K562 (cell line): ENCODE data around the gene CBL. TPM values are rescaled to one million over a fixed set of nuclear protein-coding genes. Genes with fewer than 3 reads are reported as not detected.

ENCODE experiments used
- CBX1 ChIP-seq: sonication (generic); IDR thresholded peaks from 2 replicates; pipeline ENCODE4 v1.6.1; 2016; ENCODE audit warnings: antibody characterized with exemption, low read depth, mild to moderate bottlenecking
- CBX3 ChIP-seq, 2 experiments: IDR thresholded peaks; 1 replicate in 1 of 2; 2 replicates in 1 of 2; pipeline ENCODE4 v1.6.1; 2012; ENCODE audit warnings: inconsistent platforms in 2 of 2, low read length in 2 of 2, borderline replicate concordance in 1 of 2, control low read depth in 1 of 2
- DNMT1 ChIP-seq: fragments of 450-650 bp; IDR thresholded peaks from 2 replicates; pipeline ENCODE4 v1.6.1; 2016; ENCODE audit warnings: antibody characterized with exemption, mild to moderate bottlenecking
- DPF2 ChIP-seq: fragments of 450-650 bp; IDR thresholded peaks from 2 replicates; pipeline ENCODE4 v1.6.1; 2016
- MIER1 ChIP-seq: fragments of 450-650 bp; IDR thresholded peaks from 2 replicates; pipeline ENCODE4 v1.6.1; 2016; ENCODE audit warnings: antibody characterized with exemption, mild to moderate bottlenecking, low read depth
- NCOR1 ChIP-seq: fragments of 450-650 bp; IDR thresholded peaks from 2 replicates; pipeline ENCODE4 v1.6.1; 2016; ENCODE audit warnings: mild to moderate bottlenecking, moderate library complexity
- PTBP1 ChIP-seq: fragments of 200-400 bp; formaldehyde crosslinking; IDR thresholded peaks from 2 replicates; pipeline ENCODE4 v1.6.1; 2017; ENCODE audit warnings: low read depth, low read length
- RB1 ChIP-seq: fragments of 450-650 bp; IDR thresholded peaks from 2 replicates; pipeline ENCODE4 v1.6.1; 2017; ENCODE audit warnings: low read depth, mild to moderate bottlenecking
- RBM25 ChIP-seq: fragments of 200-400 bp; formaldehyde crosslinking; IDR thresholded peaks from 2 replicates; pipeline ENCODE4 v1.6.1; 2018; ENCODE audit warnings: low read length, low read depth, moderate library complexity; ENCODE audit not compliant: severe bottlenecking
- RCOR1 ChIP-seq, 2 experiments: IDR thresholded peaks; 2 replicates each; pipeline ENCODE4 v1.6.1; 2012; ENCODE audit warnings: low read depth in 2 of 2, low read length in 2 of 2, borderline replicate concordance in 1 of 2, improper control_type of control experiment in 1 of 2
- SMARCA5 ChIP-seq: fragments of 450-650 bp; IDR thresholded peaks from 2 replicates; pipeline ENCODE4 v1.6.1; 2016
- TOE1 ChIP-seq, 2 experiments: fragments of 450-650 bp in 1 of 2; sonication (generic) in 1 of 2; formaldehyde crosslinking in 1 of 2; IDR thresholded peaks; 2 replicates each; pipeline versions ENCODE4 v1.7.1 to v1.8.0; 2016 to 2022; ENCODE audit warnings: borderline replicate concordance in 2 of 2, mild to moderate bottlenecking in 2 of 2, antibody characterized with exemption in 1 of 2, inconsistent platforms in 1 of 2, low read depth in 1 of 2, missing genetic modification reagents in 1 of 2, moderate library complexity in 1 of 2
- TSC22D4 ChIP-seq: fragments of 450-650 bp; IDR thresholded peaks from 2 replicates; pipeline ENCODE4 v1.6.1; 2016; ENCODE audit warnings: missing genetic modification characterization, missing biosample characterization, control low read depth
- ZC3H4 ChIP-seq: sonication (generic); formaldehyde crosslinking; IDR thresholded peaks from 2 replicates; pipeline ENCODE4 v1.9.0; 2021; ENCODE audit warnings: missing genetic modification reagents, borderline replicate concordance
- ZC3H8 ChIP-seq: fragments of 450-650 bp; IDR thresholded peaks from 2 replicates; pipeline ENCODE4 v1.6.1; 2017
- ZFP1 ChIP-seq: fragments of 450-650 bp; formaldehyde crosslinking; IDR thresholded peaks from 2 replicates; pipeline ENCODE4 v1.4.0; 2020; ENCODE audit warnings: mild to moderate bottlenecking, mixed read lengths
- polyA plus RNA-seq, 8 experiments: library from polyadenylated mRNA; depleted of rRNA in 4 of 8; stranded (reverse) in 5 of 8; unstranded in 3 of 8; fragments of >200 nt; fragmentation: Nextera tagmentation in 2 of 8; fragmentation: Illumina TruSeq in 1 of 8; extraction: Ambion mirVana in 2 of 8; extraction: Trizol in 1 of 8; gene quantifications; 2 replicates each; pipeline versions ENCODE4 v1.2.1 to v1.2.3, GENCODE V29; 2011 to 2014; ENCODE audit warnings: inconsistent platforms in 1 of 8, missing spikeins in 1 of 8
- total RNA-seq, 7 experiments: library from RNA; depleted of rRNA in 6 of 7; stranded (reverse); fragments of >200 nt in 6 of 7; fragmentation: Illumina TruSeq in 2 of 7; extraction: Trizol in 2 of 7; gene quantifications; 2 replicates each; pipeline versions ENCODE4 v1.2.1 to v1.2.3, GENCODE V29; 2011 to 2021; ENCODE audit warnings: low replicate concordance in 1 of 7
- TF ChIP-seq, protein P1 (sequence below): sonication (generic); formaldehyde crosslinking; IDR thresholded peaks from 2 replicates; pipeline ENCODE4 v1.8.0; 2022; ENCODE audit warnings: missing genetic modification reagents, mild to moderate bottlenecking, borderline replicate concordance
- TF ChIP-seq, protein P2 (sequence below), 2 experiments: fragments of 450-650 bp; IDR thresholded peaks; 2 replicates each; pipeline ENCODE4 v1.6.1; 2016
- TF ChIP-seq, protein P3 (sequence below): fragments of 450-650 bp; IDR thresholded peaks from 2 replicates; pipeline ENCODE4 v1.6.1; 2016; ENCODE audit warnings: mild to moderate bottlenecking
- TF ChIP-seq, protein P4 (sequence below): fragments of 200-800 bp; sonication (Bioruptor generic); IDR thresholded peaks from 2 replicates; pipeline ENCODE4 v1.6.1; 2017; ENCODE audit warnings: missing genetic modification characterization, missing compliant biosample characterization

Gene CBL
- total and polyA plus RNA-seq, 9 of the 15 experiments (the other 6 are each of a cell fraction or from before 2014, with no cell fraction given), result 3.2 to 24.9 (median 9.9) TPM

DNA sequence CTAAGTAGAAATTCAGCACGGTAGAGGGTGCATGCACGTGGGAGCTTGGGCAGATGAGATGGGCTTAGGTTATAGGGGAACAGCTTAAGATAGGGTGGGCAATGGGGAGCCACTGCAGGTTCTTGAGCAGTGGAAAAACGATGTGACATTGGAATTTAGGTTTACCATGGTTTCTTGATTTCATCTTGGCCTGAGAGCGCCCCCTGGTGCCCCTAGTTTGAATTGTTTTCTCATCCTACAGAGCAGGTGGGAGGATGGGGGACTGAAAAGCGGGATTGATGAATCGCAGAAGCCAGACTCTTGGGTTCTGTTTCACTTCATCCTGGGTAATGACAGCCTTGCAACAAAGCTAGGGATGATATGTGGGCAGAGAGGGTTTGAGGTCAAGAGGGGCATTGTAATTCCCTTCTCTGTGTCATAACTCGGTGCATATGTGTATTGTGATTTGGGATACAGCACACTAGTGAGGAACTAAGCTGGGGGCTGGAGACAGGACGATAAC is 117.4 kb downstream of the CBL start (continued):
- TF ChIP-seq, protein P1, sequence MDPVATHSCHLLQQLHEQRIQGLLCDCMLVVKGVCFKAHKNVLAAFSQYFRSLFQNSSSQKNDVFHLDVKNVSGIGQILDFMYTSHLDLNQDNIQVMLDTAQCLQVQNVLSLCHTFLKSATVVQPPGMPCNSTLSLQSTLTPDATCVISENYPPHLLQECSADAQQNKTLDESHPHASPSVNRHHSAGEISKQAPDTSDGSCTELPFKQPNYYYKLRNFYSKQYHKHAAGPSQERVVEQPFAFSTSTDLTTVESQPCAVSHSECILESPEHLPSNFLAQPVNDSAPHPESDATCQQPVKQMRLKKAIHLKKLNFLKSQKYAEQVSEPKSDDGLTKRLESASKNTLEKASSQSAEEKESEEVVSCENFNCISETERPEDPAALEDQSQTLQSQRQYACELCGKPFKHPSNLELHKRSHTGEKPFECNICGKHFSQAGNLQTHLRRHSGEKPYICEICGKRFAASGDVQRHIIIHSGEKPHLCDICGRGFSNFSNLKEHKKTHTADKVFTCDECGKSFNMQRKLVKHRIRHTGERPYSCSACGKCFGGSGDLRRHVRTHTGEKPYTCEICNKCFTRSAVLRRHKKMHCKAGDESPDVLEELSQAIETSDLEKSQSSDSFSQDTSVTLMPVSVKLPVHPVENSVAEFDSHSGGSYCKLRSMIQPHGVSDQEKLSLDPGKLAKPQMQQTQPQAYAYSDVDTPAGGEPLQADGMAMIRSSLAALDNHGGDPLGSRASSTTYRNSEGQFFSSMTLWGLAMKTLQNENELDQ (CRISPR knock-in tag), result no peak
- TF ChIP-seq SMARCA5 (peak; percentile 98), PTBP1 (peak; percentile 99), RB1 (peak; percentile 67), CBX1 (peak; percentile 91; the same call in 1 of the 2 replicates), RBM25 (peak; percentile 99), RCOR1 (IDR thresholded peaks at IDR 0.05; ENCODE audit: borderline replicate concordance in 1 of 2, low read depth in 2 of 2, low read length in 2 of 2) (peak; percentile 60 to 85; a peak in 3 of 4 replicates), DNMT1 (no peak), TOE1 (IDR thresholded peaks at IDR 0.05; ENCODE audit: borderline replicate concordance) (no peak), TOE1 (CRISPR knock-in tag; IDR thresholded peaks at IDR 0.05; ENCODE audit: borderline replicate concordance, low read depth) (no peak), DPF2 (0 out of 2 replicates have a peak, but pooled peaks have one; percentile 31), TSC22D4 (tag) (no peak), ZFP1 (CRISPR knock-in tag) (no peak), ZC3H8 (no peak), ZC3H4 (CRISPR knock-in tag) (no peak), CBX3 (IDR thresholded peaks at IDR 0.05; ENCODE audit: borderline replicate concordance in 1 of 2, low read length in 2 of 2) (peak in 1 of 2 experiments; percentile 89; a peak in 2 of 3 replicates), NCOR1 (peak; percentile 7; the same call in 1 of the 2 replicates), MIER1 (peak; percentile 61; the same call in 1 of the 2 replicates)
- TF ChIP-seq, protein P2, sequence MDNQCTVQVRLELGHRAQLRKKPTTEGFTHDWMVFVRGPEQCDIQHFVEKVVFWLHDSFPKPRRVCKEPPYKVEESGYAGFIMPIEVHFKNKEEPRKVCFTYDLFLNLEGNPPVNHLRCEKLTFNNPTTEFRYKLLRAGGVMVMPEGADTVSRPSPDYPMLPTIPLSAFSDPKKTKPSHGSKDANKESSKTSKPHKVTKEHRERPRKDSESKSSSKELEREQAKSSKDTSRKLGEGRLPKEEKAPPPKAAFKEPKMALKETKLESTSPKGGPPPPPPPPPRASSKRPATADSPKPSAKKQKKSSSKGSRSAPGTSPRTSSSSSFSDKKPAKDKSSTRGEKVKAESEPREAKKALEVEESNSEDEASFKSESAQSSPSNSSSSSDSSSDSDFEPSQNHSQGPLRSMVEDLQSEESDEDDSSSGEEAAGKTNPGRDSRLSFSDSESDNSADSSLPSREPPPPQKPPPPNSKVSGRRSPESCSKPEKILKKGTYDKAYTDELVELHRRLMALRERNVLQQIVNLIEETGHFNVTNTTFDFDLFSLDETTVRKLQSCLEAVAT (IDR thresholded peaks at IDR 0.05), result no peak
- TF ChIP-seq, protein P3, sequence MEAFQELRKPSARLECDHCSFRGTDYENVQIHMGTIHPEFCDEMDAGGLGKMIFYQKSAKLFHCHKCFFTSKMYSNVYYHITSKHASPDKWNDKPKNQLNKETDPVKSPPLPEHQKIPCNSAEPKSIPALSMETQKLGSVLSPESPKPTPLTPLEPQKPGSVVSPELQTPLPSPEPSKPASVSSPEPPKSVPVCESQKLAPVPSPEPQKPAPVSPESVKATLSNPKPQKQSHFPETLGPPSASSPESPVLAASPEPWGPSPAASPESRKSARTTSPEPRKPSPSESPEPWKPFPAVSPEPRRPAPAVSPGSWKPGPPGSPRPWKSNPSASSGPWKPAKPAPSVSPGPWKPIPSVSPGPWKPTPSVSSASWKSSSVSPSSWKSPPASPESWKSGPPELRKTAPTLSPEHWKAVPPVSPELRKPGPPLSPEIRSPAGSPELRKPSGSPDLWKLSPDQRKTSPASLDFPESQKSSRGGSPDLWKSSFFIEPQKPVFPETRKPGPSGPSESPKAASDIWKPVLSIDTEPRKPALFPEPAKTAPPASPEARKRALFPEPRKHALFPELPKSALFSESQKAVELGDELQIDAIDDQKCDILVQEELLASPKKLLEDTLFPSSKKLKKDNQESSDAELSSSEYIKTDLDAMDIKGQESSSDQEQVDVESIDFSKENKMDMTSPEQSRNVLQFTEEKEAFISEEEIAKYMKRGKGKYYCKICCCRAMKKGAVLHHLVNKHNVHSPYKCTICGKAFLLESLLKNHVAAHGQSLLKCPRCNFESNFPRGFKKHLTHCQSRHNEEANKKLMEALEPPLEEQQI, result 0 out of 2 replicates have a peak, but pooled peaks have one; percentile 49
- TF ChIP-seq, protein P4, sequence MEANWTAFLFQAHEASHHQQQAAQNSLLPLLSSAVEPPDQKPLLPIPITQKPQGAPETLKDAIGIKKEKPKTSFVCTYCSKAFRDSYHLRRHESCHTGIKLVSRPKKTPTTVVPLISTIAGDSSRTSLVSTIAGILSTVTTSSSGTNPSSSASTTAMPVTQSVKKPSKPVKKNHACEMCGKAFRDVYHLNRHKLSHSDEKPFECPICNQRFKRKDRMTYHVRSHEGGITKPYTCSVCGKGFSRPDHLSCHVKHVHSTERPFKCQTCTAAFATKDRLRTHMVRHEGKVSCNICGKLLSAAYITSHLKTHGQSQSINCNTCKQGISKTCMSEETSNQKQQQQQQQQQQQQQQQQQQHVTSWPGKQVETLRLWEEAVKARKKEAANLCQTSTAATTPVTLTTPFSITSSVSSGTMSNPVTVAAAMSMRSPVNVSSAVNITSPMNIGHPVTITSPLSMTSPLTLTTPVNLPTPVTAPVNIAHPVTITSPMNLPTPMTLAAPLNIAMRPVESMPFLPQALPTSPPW, result peak; percentile 31; the same call in 1 of the 2 replicates
